ENCODE data around the gene SEPTIN2. TPM values are rescaled to one million over a fixed set of nuclear protein-coding genes. Genes with fewer than 3 reads are reported as not detected.

SEPTIN2 gene
- 238 to 297 TPM (median 262 TPM) in 5 replicates for total RNA-seq (2022; extraction: Qiagen RNA extraction)

DNA sequence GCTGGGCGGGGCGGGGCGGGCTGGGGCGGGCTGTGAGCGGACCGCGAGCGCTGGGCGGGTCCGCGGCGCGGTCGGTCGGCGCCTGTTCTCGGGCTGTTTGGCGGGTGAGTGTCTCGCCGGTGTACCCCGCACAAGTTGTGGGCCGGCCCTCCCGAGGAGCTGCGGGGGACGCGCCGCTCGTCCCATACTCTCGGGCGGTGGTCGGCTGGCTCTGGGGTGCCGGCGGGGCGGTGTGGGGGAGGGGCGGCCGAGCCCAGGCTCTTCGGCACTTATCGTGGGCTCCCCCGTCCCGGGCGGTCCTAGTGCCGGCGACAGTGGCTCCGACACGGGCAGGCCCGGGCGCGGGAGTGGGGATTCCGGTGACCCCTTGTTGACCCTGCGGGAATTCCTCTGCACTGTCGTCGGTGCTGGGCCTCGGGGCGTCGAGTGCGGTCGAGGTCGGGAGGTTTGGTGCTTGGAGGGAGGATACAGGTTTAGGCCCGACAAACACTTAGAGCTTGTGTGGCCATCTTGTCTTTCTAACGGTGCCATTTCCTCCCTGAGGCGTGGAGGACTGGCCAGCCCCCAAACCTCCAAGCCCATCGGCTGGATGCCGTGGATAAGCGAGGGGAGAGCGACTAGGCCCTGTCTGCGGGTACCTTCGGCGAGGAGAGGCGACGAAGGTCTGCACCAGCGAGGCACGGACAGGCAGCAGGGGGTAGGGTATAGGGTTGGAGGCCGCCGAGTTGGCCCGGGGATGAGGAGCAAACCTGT lies at the start of gene SEPTIN2:
TSS of gene SEPTIN2 (plus strand) at position 47 of the 753 bp plus-strand sequence. CDS start 8,308 bp downstream, outside the sequence.

GRCh38 chr2:241315093-241315878 lies 439 bp upstream of the SEPTIN2 start, which contains the start of gene HDLBP:
HDLBP (minus strand) TSS chr2:241315672; CDS start chr2:241266869, 48,803 bp downstream.

DNA sequence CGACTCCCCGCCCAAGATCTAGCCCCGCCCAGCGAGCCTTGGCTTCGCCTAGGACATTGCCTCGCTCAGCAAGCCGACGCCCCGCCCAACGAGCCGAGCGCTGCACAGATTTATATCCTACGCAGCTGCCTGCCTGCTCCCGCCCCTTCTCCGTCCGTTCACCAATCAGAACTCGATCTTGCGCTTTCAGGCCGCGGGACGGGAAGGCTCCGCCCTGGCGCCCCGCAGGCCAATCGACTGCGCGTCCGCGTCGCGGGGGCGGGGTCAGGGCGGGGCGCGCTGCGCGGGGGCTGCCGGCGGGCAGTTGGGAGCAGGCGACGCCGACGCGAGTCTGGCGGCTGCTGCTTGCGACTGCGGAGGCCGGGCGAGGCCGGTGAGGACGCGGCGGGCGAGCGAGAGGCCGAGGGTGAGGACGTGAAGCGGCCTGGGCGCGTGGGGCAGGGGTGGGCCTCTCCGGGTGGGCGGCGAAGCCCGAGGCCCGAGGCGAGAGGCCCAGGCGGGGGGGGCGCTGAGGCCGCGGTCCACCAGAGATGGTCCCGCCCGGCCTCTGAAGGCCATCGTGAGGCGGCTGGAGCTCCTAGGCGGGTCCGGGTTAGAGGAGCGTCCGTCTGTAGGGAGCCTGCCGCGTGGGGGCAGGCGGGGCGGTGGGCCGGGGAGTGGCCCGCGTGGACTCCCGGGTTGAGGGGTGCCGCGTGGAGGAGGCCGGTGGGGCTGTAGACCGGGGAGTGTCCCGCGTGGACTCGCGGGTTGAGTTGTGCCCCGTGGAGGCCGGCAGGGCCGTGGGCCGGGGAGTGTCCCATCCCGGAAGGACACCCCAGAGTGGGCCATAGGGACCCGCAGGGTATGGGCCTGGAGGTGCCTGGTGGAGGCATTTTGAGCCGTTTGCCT lies 40.5 kb downstream of the SEPTIN2 start, which contains the start of gene FARP2:
TSS of gene FARP2 (plus strand) at position 303 of the 888 bp plus-strand sequence. CDS start 16,823 bp downstream, outside the sequence.

Other genes with a start within 250 kb of the SEPTIN2 start
- 22.4 to 30.4 TPM (median 25.2 TPM) in 5 replicates for gene MTERF4, start 213.6 kb upstream of the SEPTIN2 start, total RNA-seq (2022; extraction: Qiagen RNA extraction)
- gene PASK, start 166.5 kb upstream of the SEPTIN2 start, total RNA-seq (2022; extraction: Qiagen RNA extraction): 6.5 to 10.6 TPM (median 8.1 TPM) in 5 replicates
- gene PPP1R7, start 165.5 kb upstream of the SEPTIN2 start, total RNA-seq (2022; extraction: Qiagen RNA extraction): 56.3 to 73.9 TPM (median 60.0 TPM) in 5 replicates
- 1.5 to 2.6 TPM (median 2.5 TPM) in 5 replicates for gene ANO7, start 127.2 kb upstream of the SEPTIN2 start, total RNA-seq (2022; extraction: Qiagen RNA extraction)
- gene HDLBP, start 253 bp upstream of the SEPTIN2 start, total RNA-seq (2022; extraction: Qiagen RNA extraction): 247 to 269 TPM (median 259 TPM) in 5 replicates
- gene FARP2, start 40.4 kb downstream of the SEPTIN2 start, total RNA-seq (2022; extraction: Qiagen RNA extraction): 23.9 to 32.8 TPM (median 30.8 TPM) in 5 replicates
- gene STK25, start 192.7 kb downstream of the SEPTIN2 start, total RNA-seq (2022; extraction: Qiagen RNA extraction): 91.2 to 122 TPM (median 115 TPM) in 5 replicates
- gene BOK, start 242.8 kb downstream of the SEPTIN2 start, total RNA-seq (2022; extraction: Qiagen RNA extraction): 24.8 to 38.6 TPM (median 35.9 TPM) in 5 replicates